NCI-H146 (cell line): ENCODE measurements around the gene GPR160.
A peak's percentile ranks its signal among the peaks of the same experiment; 100 is the strongest.

Experiments
- DNase-seq: peaks from one replicate; lab custom pipeline; 2025; lab: John Stamatoyannopoulos, UW

Gene GPR160

DNA sequence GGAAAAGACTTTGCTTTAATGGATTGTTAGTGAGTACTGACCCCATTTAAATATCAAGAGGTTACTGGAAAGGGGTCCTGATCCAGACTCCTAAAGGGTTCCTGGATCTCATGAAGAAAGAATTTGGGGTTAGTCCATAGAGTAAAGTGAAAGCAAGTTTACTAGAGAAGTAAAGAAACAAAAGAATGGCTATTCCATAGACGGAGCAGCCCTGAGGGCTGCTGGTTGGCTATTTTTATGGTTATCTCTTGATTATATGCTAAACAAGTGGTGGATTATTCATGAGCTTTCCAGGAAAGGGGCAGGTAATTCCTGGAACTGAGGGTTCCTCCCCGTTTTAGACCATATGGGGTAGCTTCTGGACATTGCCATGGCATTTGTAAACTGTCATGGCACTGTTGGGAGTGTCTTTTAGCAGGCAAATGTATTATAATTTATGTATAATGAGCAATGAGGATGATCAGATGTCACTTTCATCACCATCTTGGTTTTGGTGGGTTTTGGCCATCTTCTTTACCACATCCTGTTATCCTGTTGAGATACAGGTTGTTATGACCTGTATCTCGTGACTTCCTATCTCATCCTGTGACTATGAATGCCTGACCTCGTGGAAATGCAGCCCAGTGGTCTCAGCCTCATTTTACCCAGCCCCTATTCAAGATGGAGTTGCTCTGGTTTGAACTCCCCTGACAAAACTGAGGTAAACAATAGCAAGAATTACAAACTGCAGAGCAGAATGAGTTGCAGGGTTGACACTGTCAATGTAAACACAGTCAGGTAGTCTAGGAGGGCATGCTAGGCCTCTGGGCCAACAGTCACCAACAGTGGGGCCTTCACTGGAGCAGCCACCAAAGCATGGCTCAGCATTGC, 10.3 kb upstream of the GPR160 start:
- DNase-seq: no peak

DNA sequence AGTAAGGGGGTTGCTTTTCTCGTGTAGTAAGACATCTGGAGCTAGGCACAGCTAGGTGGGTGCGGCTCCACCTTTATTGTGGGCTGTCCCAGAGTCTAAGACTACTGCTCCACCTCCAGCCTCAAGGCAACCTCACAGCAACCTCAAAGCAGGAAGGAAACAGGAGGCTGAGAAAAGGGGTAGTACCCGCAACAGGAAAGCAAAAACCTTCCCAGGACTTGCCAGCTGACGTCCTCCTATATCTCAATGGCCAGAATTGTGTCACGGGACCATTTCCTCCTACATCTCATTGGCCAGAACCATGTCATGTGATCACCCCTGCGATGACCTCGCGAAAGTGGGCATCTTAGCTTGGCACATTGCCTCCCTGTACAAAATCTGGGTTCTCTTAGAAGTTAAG, 4.3 kb upstream of the GPR160 start:
- DNase-seq: no peak

DNA sequence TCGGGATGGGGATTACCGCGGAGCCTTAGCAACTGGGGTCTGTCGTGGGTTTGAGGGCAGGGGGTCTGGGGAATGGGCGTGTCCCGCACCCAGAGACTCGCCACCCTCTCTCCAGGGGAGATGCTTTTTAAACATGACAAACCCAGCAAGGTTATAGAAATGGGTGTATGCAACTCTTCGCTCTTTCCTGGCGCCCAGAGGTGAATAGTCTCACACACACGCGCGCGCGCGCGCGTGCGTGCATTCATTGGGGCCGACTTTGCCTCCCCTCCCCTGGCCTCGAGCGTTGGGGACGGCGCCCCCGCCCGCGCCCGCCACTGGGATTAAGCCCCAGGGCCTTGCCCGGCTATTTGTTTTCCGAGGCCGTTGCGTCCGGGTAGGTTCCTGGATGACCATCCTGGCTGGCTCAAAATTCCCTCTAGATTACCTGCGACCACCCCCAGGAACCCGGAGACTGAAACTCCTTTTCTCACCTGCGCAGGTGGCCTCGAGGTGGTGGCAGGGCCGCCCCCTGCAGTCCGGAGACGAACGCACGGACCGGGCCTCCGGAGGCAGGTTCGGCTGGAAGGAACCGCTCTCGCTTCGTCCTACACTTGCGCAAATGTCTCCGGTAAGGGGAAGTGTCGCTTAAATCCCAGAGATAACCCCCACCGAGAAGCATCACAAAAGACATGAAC, 777 bp downstream of the GPR160 start:
- DNase-seq: peak; percentile 72

DNA sequence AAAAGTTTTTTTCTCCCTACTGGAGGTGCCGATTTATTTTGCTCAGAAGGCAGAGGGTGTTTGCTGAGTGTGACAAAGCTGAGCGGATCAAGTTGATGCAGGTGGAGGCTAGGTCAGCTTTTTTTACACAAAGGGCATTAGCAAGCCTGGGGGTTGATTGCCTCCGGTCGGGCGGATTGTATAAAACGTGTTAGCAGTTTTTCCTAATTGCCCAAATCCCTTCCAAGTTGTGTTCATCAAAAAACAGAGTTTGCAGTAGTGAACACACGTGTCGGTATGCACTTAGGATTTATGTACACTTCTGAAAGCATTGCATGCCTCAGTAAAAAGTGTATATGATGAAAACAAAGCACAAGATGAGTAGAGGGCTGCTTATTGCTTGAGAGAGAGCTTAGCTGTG, 2.6 kb downstream of the GPR160 start:
- peak; percentile 33 for DNase-seq

DNA sequence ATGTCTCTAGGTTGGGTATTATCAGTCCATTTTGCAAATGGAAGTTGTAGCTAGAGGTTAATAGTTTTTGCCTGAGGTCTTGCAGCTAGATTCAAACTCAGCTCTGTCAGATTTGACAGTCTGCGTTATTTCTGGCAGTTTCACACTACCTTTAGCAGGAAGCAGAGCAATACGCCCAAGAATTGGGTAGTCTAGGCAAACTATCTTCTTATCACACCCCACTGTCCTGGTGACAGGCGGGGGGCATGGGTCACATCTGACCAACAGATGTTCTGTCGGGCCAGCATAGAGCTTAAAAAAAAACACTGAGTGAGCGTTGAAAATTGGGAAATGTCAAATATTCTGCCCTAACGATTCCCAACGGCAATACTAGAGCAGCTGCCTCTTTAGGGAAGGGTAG, 5.7 kb downstream of the GPR160 start:
- DNase-seq: no peak

DNA sequence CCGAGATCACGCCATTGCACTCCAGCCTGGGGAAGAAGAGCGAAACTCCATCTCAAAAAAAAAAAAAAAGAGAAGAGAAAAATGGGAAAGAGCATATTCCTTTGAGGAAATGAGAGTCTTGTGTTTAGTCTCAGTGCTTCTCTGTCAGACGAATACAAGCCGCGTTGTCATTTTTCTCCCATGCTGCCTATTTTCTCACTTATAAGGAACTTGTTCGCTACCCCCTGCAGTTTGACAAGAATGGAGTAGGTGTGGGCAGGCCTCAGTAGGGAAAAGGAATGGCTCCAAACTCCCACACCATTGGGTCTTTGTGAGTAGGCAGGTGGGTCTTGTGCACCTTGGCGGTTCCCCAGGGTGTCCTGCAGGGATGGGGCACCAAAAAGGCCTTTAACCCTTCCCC, 6.5 kb downstream of the GPR160 start:
- DNase-seq: no peak

DNA sequence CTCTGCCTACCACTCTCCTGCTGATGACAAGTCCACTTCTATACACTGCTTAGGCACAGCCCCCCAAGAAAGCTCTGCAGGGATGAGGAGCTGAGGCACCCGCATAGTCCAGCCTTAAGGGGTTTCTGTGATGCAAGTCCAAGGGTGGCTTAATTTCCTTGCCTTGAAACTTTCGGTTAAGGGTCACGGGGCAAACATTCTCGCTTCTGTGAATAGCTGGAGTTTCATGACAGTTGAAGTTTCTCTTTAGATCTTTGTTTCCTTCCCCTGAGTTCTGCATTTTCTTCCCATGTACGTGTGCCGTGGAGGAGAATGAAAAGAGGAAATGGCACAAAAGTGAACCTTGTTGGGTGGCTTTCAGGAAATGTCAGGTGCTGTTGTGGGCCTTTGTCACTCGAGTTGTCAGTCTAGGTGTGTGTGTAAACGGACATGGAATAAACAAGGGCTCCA, 7.0 kb downstream of the GPR160 start:
- no peak for DNase-seq

DNA sequence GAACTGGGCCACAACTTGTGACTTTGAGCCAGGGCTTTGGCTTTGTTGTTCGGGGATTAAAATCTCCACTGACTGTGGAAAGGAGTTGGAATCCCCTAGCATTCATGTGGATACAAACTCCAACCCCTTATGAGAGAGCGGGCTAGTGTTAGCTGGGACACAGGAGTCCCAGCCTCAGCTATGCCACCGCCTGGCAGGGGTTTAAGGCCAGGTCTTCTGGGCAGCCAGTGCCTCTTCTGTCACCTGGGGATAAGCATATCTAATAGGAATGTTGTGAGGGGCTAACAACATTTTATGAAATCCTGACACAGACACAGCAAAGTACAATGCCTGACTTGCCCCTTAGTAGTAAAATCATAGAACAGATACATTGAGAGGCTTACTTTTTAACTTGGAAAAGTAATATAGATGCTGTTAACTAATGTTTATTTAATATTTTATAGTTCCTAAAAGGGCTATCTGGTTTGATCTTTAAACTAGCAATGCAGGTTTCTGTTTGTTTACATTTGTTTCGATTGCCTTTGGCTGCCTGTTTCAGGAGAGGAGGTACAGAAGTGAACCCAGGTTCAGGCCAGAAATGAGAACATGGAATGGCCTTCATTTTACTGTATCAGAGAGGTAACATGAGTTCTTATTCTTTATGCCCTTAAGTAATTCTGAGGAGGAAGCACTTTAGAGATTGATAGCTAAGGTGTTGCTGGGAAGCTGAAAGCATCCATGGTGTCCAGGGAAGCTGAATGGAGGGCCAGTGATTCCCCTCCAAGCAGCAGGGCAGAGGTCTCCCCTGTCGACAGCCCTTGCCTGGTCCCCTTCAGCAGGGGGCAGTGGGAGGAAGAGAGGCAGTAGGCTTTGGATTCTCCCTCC, 8.7 kb downstream of the GPR160 start:
- DNase-seq: no peak

DNA sequence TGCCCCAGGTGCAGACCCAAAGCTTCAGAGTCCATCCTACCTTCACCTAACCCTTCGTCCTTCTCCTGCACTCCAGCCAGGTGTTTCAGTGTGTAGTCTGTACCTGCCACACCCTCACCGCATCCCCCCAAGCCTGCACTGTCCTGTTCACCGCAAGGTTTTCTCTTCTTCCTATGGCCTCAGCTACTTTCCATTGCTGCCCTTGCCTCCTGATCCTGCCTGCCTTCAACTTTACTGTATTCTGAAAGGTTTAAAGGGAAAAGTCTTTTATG, 9.3 kb downstream of the GPR160 start:
- DNase-seq: no peak

DNA sequence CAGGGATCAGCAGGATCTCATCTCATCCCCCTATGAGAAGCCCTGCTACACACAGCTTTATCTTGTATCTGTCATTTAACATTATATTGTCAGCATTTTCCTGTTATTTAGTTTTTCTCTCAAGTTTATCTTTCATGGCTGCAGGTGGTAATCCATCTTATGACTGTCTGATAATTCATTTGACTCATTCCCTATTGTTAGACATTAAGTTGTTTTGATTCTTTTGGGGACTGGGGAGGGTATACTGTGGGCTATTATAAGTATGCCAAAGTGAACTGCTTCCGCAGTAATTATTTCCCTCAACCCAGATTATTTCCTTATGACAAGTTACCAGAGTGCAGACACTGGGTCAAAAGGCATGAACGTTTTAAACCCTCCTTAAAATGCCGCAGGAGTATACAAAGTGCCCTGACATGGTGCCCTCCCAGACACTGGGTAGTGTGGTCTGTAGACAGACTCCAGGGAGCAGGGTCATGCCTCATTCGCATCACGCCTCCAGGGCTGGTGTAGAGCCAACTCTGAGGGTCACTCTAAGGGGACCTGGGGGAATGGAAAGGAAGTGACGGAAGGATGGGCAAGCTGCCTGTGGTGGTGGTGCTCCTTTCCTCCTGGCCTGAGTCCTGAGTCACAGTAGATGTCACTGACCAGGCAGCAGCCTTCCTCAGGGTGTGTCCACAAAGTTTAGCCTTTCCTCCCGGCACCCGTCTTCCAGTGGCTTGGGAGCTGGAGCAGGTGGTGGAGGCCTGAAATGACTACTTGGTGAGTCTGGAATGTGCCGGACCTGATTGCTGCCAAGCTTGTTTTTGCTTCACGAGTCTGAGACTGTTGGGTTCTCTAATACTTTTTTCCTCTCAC, 11.6 kb downstream of the GPR160 start:
- no peak for DNase-seq

DNA sequence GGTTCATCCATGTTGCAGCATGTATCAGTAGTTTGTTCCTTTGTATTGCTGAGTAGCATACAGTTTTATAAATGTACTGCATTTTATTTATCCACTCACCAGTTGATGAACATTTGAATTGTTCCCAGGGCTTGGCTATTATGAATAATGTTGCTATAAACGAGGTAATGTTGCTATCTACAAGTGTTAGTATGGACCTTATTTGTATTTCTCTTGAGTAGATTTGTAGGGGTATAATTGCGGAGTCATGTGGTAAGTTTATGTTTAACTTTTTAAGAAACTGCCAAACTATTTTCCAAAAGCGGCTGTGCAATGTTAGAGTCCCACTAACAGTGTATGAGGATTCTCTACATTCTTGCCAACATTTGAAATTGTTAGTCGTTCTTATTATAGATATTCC, 13.0 kb downstream of the GPR160 start:
- DNase-seq: no peak

DNA sequence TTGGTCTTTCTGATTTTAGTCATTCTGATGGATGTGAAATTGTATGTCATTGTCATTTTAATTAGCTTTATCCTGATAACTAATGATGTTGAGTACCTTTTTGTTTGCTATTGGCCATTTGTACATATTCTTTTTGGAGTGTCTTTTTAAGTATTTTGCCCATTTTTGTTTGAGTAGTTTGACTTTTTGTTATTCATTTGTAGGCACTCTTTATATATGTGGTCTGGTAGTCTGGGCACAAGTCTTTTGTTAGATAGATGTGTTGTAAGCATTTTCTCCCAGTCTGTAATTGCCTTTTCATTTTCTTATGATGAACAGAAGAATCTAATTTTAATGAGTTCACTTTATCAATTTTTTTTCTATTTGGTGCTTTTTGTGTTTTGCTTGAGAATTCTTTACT, 14.6 kb downstream of the GPR160 start:
- no peak for DNase-seq

DNA sequence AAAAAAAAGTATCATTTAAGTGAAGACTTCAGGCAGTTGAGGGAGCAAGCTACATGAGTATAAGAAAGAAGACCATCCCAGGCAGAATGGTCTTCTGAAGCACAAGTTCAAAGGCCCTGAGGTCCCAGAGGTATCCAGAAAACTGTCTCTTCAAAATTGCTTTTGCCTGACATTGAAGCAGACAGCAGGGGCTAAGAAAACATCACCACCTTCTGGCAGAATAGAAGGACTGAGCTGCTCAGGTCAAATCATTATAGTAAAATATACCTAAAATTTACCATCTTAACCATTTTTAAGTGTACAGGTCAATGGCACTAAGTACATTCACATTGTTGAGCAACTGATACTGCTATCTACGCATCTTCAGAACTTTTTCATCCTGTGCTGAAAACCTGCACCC, 16.4 kb downstream of the GPR160 start:
- no peak for DNase-seq

DNA sequence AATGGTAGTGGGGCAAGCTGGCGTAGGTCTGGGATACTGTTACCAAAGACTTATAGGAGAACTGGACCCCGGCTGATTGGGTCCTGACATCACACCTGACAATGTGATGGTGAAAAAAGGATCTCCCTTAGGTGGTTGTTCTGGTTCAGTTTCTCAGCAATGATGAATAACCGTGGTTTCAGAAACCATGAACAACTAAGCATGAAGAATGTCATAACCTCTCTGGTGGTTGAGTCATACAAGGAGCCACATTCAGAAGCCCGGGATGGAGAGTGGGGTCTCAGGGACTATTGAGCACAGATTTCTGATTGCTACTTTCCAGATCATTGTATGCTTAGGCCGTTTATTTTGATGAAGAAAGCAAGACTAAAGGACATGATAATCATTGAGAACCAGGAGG, 17.4 kb downstream of the GPR160 start:
- no peak for DNase-seq

DNA sequence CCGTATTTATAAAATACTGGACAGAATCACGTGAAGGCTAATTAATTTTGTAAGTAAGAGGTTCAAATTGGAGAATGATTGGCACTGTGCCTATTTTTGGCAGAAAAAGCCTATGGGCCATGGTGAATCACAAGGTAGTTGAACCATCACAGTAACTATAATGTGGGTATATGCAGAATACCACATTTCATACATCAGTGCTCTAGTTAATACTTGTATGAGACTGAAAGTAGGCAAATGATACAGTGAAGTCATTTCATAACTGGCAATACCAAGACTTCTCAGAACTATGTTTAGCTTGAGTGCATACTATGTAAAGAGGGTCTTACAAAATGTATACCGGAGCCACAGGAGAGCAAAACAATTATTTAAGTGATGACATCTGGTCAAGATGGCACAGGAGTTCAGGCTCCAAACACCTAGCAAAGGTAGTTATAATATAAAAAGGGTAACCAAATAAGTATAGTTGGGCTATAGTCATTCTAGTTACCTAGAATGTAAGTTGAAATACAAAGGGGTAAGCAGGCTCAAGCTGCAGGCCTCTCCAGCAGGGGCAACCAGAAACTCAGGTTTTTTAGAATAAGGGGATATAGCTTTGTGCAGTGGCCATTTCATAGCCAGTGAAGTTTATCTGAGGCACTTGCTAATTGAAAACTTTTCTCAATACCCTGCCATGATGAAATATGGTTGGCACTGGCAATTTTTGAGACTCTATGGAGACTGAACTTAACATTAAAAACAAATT, 19.1 kb downstream of the GPR160 start:
- DNase-seq: no peak

DNA sequence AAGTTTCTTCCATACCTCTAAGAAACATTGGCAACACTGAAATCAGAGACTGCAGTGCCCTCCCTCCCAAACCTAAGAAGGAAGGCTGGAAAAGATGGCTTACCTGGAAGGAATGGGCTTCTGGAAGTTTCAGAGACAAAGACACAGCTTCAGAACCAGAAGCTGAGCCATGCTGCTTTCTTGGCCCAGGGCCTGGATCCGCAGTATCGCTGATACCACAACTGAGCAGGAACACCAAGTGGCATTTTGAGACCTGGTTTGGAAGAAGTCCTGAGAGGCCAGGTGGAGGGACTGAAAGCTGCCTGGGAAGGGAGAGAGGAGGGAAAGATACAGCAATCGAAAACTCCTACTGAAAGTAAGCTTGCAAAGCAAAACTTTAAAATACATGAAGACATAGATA, 19.8 kb downstream of the GPR160 start:
- DNase-seq: no peak

DNA sequence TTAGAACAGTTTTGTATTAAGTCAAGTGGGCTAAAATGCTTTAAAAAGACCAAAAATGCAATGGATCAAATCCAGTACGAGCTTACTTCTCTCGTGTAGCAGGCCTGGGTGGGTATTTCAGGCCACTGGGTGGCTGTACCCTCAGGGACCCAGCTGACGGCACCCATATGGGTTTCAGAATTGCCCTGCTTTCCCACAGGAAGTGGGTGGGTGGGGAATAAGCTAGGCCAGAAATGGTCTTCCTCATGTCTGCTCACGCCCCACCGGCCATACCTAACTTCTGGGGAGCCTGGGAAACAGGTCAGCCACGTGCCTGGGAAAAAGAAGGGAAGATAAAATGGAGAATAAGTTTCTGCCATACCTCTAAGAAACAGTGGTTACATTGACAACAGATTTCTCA, 20.3 kb downstream of the GPR160 start:
- DNase-seq: no peak

DNA sequence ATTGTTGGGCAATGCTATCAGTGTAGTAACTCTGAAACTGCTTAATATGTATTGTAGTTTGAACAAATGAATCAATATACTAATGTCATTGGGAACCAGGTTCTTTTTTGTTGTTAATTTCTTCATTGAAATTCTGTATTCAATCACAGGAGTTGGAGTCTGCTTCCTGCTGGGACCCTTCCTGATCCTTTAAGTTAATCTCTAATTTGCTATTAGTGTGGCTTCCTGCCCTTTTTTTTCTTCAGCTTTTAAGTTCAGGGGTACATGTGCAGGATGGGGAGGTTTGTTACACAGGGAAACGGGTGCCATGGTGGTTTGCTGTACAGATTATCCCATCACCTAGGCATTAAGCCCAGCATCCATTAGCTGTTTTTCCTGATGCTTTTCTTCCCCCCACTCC, 21.7 kb downstream of the GPR160 start:
- no peak for DNase-seq

DNA sequence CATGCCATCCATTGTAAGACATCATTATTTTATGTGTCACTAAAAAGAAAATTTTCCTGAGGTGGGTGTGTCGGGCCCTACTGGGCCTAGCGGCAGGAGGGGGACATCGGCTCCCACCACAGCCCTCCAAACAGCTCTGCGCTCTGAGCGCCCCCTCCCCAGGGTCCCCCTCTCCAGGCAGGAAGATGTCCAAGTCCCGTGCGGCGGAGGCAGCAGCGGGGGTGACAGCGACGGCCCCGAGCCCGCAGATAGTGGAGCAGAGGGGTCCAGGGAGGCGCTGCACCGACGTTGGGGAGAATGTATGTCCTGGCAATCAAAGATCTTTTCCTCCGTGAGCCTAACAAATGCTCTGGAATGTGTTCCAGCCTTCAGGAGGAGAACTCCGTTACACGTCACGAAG, 24.3 kb downstream of the GPR160 start:
- DNase-seq: no peak

DNA sequence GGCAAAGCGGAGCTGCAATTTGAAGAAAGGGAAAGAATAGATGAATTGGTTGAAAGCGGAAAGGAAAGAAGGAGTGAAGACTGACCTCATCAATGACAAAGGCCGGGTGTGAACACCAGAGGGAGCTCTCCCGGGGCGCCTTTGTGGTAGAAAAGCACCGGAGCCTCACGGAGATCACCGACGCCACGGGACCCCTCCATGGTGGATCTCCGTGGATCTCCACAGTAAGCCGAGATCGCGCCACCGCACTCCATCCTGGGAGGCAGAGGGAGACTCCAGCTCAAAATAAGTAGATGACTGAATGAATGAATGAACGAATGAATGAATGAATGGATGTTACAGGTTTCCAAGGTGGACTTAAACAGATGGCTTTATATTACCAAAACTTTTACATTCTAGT, 25.0 kb downstream of the GPR160 start:
- no peak for DNase-seq

DNA sequence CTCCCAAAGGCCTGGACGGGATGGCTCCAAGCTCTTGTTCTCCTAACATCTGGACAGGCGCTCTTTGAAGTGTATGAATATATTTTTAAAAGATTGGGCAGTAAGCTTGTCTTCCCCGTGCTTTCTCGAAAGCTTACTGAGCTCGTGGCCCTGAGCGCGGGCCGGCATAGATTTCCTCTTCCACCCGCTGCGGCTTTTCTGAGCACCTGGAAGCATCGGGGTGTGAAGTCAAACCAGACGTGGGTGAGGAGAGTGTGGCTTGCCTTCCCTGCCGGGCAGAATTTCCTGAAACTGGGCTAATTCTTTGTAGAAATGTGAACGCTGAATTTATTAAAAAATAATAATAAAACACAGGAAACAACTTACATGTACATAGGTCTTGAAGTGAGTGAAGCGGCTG, 25.9 kb downstream of the GPR160 start:
- DNase-seq: no peak
